H1 (cell line): Measurements from ENCODE around the gene FCRL5. TPM values are rescaled to one million over a fixed set of nuclear protein-coding genes. Genes with fewer than 3 reads are reported as not detected.

ENCODE experiments used
- CTCF ChIA-PET: fragments of 300-600 bp; sonication (Branson Sonifier 250); formaldehyde crosslinking; loops from one replicate; lab custom pipeline; 2021; ENCODE audit not compliant: partially characterized antibody; lab: Charles Lee
- POLR2A ChIA-PET: fragments of 300-600 bp; sonication (Branson Sonifier 250); formaldehyde crosslinking; loops from one replicate; lab custom pipeline; 2021; ENCODE audit warnings: inconsistent platforms; ENCODE audit not compliant: partially characterized antibody; lab: Charles Lee
- DNase-seq, 2 experiments: peaks; one replicate each; pipeline versions ENCODE4 v3.0.0 to v3.0.0-alpha.2; 2010 to 2022; ENCODE audit warnings: low spot score in 2 of 2, low read depth in 1 of 2, mixed read lengths in 1 of 2
- FAIRE-seq: peaks from 2 replicates; lab custom pipeline; 2011; peaks lifted over from hg19 to GRCh38; lab: Jason Lieb, UNC
- H2AFZ ChIP-seq: 2 replicates; pipeline ENCODE4 v1.8.1; 2012; ENCODE audit warnings: low read length, inconsistent platforms
- H2AK5ac ChIP-seq: 2 replicates; pipeline ENCODE4 v1.6.1; 2013; ENCODE audit warnings: low read depth, low read length
- H2BK120ac ChIP-seq: replicated peaks from 2 replicates; pipeline ENCODE3; 2013; ENCODE audit warnings: low read depth, low read length, inconsistent platforms
- H2BK12ac ChIP-seq: 2 replicates; pipeline ENCODE4 v1.6.1; 2013; ENCODE audit warnings: low read depth, low read length
- H2BK15ac ChIP-seq: 2 replicates; pipeline ENCODE4 v1.6.1; 2013; ENCODE audit warnings: low read length
- H2BK20ac ChIP-seq: 2 replicates; pipeline ENCODE4 v1.6.1; 2013; ENCODE audit warnings: low read length
- H2BK5ac ChIP-seq: 2 replicates; pipeline ENCODE4 v1.6.1; 2013; ENCODE audit warnings: low read depth, low read length
- H3K14ac ChIP-seq: 2 replicates; pipeline ENCODE4 v1.6.1; 2013; ENCODE audit warnings: inconsistent platforms; ENCODE audit not compliant: insufficient read length
- H3K18ac ChIP-seq: 2 replicates; pipeline ENCODE4 v1.6.1; 2013; ENCODE audit warnings: low read length; ENCODE audit errors: extremely low read depth
- H3K23ac ChIP-seq: 2 replicates; pipeline ENCODE4 v1.6.1; 2013; ENCODE audit warnings: inconsistent platforms; ENCODE audit not compliant: insufficient read length
- H3K23me2 ChIP-seq: 2 replicates; pipeline ENCODE4 v1.6.1; 2013; ENCODE audit warnings: low read depth, low read length
- H3K27ac ChIP-seq: 2 replicates; pipeline ENCODE4 v1.6.1; 2011; ENCODE audit warnings: low read depth, low read length, inconsistent platforms
- H3K27me3 ChIP-seq, 4 experiments: replicated peaks in 1 of 4; 1 replicate in 1 of 4; 2 replicates in 3 of 4; pipeline versions ENCODE4 v1.6.1 to v1.8.1; 2011 to 2013; ENCODE audit warnings: low read length in 3 of 4, mild to moderate bottlenecking in 3 of 4, inconsistent platforms in 2 of 4, mixed read lengths in 2 of 4, moderate library complexity in 1 of 4; ENCODE audit not compliant: control insufficient read depth in 3 of 4, insufficient read depth in 3 of 4; ENCODE audit errors: extremely low read depth in 1 of 4
- H3K36me3 ChIP-seq, 4 experiments: 2 replicates each; pipeline versions ENCODE4 v1.6.1 to v1.8.1; 2011 to 2013; ENCODE audit warnings: mild to moderate bottlenecking in 4 of 4, low read length in 3 of 4, moderate library complexity in 2 of 4, control low read depth in 1 of 4, inconsistent platforms in 1 of 4; ENCODE audit not compliant: insufficient read depth in 4 of 4, control insufficient read depth in 2 of 4
- H3K4ac ChIP-seq: replicated peaks from 2 replicates; pipeline ENCODE3; 2013; ENCODE audit warnings: low read length, low read depth, mixed read lengths, inconsistent platforms; ENCODE audit not compliant: insufficient read length
- H3K4me1 ChIP-seq, 4 experiments: replicated peaks in 1 of 4; 1 replicate in 1 of 4; 2 replicates in 3 of 4; pipeline versions ENCODE4 v1.6.1 to v1.8.1; 2011 to 2013; ENCODE audit warnings: low read length in 3 of 4, inconsistent platforms in 2 of 4, mixed read lengths in 1 of 4; ENCODE audit not compliant: insufficient read depth in 4 of 4, control insufficient read depth in 3 of 4
- H3K4me2 ChIP-seq, 2 experiments: 2 replicates each; pipeline versions ENCODE4 v1.6.1 to v1.8.1; 2011 to 2013; ENCODE audit warnings: low read depth in 2 of 2, low read length in 2 of 2, control low read depth in 1 of 2, inconsistent platforms in 1 of 2, mild to moderate bottlenecking in 1 of 2; ENCODE audit not compliant: insufficient read depth in 1 of 2
- H3K4me3 ChIP-seq, 4 experiments: fragments of 200-600, 300-600 bp in 1 of 4; sonication (generic), shearing (Covaris generic), sonication (Bioruptor Twin) in 1 of 4; 2 replicates each; pipeline versions ENCODE4 v1.5.1 to v1.8.1; 2011 to 2016; ENCODE audit warnings: low read length in 4 of 4, low read depth in 3 of 4, control low read depth in 2 of 4, inconsistent platforms in 2 of 4, mild to moderate bottlenecking in 2 of 4, mixed read lengths in 1 of 4, moderate library complexity in 1 of 4; ENCODE audit not compliant: insufficient read depth in 2 of 4; ENCODE audit errors: extremely low read depth in 1 of 4
- H3K56ac ChIP-seq: replicated peaks from 2 replicates; pipeline ENCODE3; 2013; ENCODE audit warnings: low read depth, mild to moderate bottlenecking, mixed read lengths, low read length, inconsistent platforms; ENCODE audit not compliant: insufficient read length
- H3K79me1 ChIP-seq: 2 replicates; pipeline ENCODE4 v1.6.1; 2013; ENCODE audit warnings: low read depth, low read length, control low read depth
- H3K79me2 ChIP-seq, 2 experiments: 2 replicates each; pipeline versions ENCODE4 v1.6.1 to v1.8.1; 2012 to 2013; ENCODE audit warnings: low read length in 2 of 2, mild to moderate bottlenecking in 2 of 2, inconsistent platforms in 1 of 2; ENCODE audit not compliant: insufficient read depth in 2 of 2, control insufficient read depth in 1 of 2
- H3K9ac ChIP-seq, 4 experiments: replicated peaks in 1 of 4; 1 replicate in 1 of 4; 2 replicates in 3 of 4; pipeline versions ENCODE4 v1.6.1 to v1.8.1; 2011 to 2013; ENCODE audit warnings: low read depth in 3 of 4, low read length in 3 of 4, control low read depth in 2 of 4, mild to moderate bottlenecking in 2 of 4, moderate library complexity in 2 of 4, inconsistent platforms in 1 of 4; ENCODE audit errors: extremely low read depth in 1 of 4
- H3K9me3 ChIP-seq, 2 experiments: 2 replicates each; pipeline versions ENCODE4 v1.6.1 to v1.8.1; 2012 to 2013; ENCODE audit warnings: mild to moderate bottlenecking in 2 of 2, moderate library complexity in 2 of 2, control low read depth in 1 of 2, inconsistent platforms in 1 of 2, low read depth in 1 of 2, low read length in 1 of 2, mixed read lengths in 1 of 2; ENCODE audit not compliant: insufficient read depth in 2 of 2
- H4K20me1 ChIP-seq, 2 experiments: replicated peaks in 1 of 2; 2 replicates each; pipeline versions ENCODE3 to v1.8.1; 2011 to 2013; ENCODE audit warnings: inconsistent platforms in 2 of 2, low read length in 2 of 2, mild to moderate bottlenecking in 1 of 2; ENCODE audit not compliant: insufficient read depth in 2 of 2, control insufficient read depth in 1 of 2
- H4K5ac ChIP-seq: 2 replicates; pipeline ENCODE4 v1.6.1; 2013; ENCODE audit warnings: low read length, low read depth, mixed read lengths, inconsistent platforms; ENCODE audit not compliant: insufficient read length
- H4K8ac ChIP-seq: 2 replicates; pipeline ENCODE4 v1.8.0; 2013; ENCODE audit warnings: mild to moderate bottlenecking, moderate library complexity, low read length, inconsistent platforms; ENCODE audit not compliant: insufficient read depth; ENCODE audit errors: extremely low read depth
- H4K91ac ChIP-seq: replicated peaks from 2 replicates; pipeline ENCODE3; 2013; ENCODE audit warnings: low read length, mixed read lengths, inconsistent platforms; ENCODE audit not compliant: insufficient read length
- BRCA1 ChIP-seq: IDR thresholded peaks from 2 replicates; pipeline ENCODE4 v1.6.1; 2012; ENCODE audit warnings: low read depth, low read length, improper control_type of control experiment
- CTBP2 ChIP-seq: IDR thresholded peaks from 2 replicates; pipeline ENCODE4 v1.7.0; 2011; ENCODE audit warnings: borderline replicate concordance, mild to moderate bottlenecking, moderate library complexity, mixed read lengths, low read length; ENCODE audit not compliant: insufficient read depth, insufficient read length
- JUN ChIP-seq: IDR thresholded peaks from 2 replicates; pipeline ENCODE4 v1.6.1; 2011; ENCODE audit warnings: low read depth, mild to moderate bottlenecking, improper control_type of control experiment, low read length
- RAD21 ChIP-seq, 2 experiments: IDR thresholded peaks in 1 of 2; conservative IDR thresholded peaks in 1 of 2; 2 replicates each; pipeline ENCODE4 v1.6.1; 2011; ENCODE audit warnings: low read depth in 2 of 2, low read length in 2 of 2, improper control_type of control experiment in 1 of 2, inconsistent platforms in 1 of 2, mild to moderate bottlenecking in 1 of 2, moderate library complexity in 1 of 2
- SIRT6 ChIP-seq: IDR thresholded peaks from one replicate; pipeline ENCODE4 v1.7.1; 2012; ENCODE audit warnings: low read length, inconsistent platforms
- TBP ChIP-seq: IDR thresholded peaks from 2 replicates; pipeline ENCODE4 v1.6.1; 2011; ENCODE audit warnings: low read depth, low read length, improper control_type of control experiment
- WGBS, 2 experiments: shearing (Covaris generic) in 1 of 2; methylation state at CpG; one replicate each; pipeline versions ENCODE4 v1.1.6 to v1.1.7; 2013 to 2015; ENCODE audit warnings: low lambda C conversion rate in 2 of 2, mixed read lengths in 2 of 2, inconsistent platforms in 1 of 2, low coverage in 1 of 2, missing lambda C conversion rate in 1 of 2; ENCODE audit not compliant: insufficient replicate concordance in 2 of 2, insufficient coverage in 1 of 2, insufficient read length in 1 of 2; ENCODE audit errors: extremely low coverage in 1 of 2, missing lambda C conversion rate in 1 of 2; 5-methylcytosine and 5-hydroxymethylcytosine counted together
- polyA plus RNA-seq, 7 experiments: library from polyadenylated mRNA; depleted of rRNA in 3 of 7; stranded (reverse) in 5 of 7; unstranded in 2 of 7; fragments of >200 nt in 5 of 7; fragments of 200-250 nt in 2 of 7; gene quantifications; 1 replicate in 5 of 7; 2 replicates in 1 of 7; 4 replicates in 1 of 7; pipeline versions ENCODE4 v1.2.1 to v1.2.3, GENCODE V29; 2011 to 2013; ENCODE audit warnings: missing spikeins in 2 of 7, mixed read lengths in 2 of 7
- total RNA-seq: library from RNA; stranded (reverse); fragmentation: NEBNext Ultra II Directional; extraction: Animal tissue kit (Norgen Biotek cat#: 25700); gene quantifications from 2 replicates; pipeline ENCODE4 v1.2.1, GENCODE V29; 2021
- TF ChIP-seq, protein P1 (sequence below), 3 experiments: IDR thresholded peaks; 1 replicate in 2 of 3; 2 replicates in 1 of 3; pipeline versions ENCODE4 v1.5.1 to v1.6.1; 2011; ENCODE audit warnings: low read length in 3 of 3, mild to moderate bottlenecking in 3 of 3, inconsistent platforms in 2 of 3, low read depth in 1 of 3, moderate library complexity in 1 of 3; ENCODE audit not compliant: insufficient read depth in 1 of 3; ENCODE audit errors: control extremely low read depth in 1 of 3

The FCRL5 gene
- total and polyA plus RNA-seq, 2 of the 8 experiments (the other 6 are each of a cell fraction or from before 2014, with no cell fraction given): 1.0 to 2.6 TPM

DNA sequence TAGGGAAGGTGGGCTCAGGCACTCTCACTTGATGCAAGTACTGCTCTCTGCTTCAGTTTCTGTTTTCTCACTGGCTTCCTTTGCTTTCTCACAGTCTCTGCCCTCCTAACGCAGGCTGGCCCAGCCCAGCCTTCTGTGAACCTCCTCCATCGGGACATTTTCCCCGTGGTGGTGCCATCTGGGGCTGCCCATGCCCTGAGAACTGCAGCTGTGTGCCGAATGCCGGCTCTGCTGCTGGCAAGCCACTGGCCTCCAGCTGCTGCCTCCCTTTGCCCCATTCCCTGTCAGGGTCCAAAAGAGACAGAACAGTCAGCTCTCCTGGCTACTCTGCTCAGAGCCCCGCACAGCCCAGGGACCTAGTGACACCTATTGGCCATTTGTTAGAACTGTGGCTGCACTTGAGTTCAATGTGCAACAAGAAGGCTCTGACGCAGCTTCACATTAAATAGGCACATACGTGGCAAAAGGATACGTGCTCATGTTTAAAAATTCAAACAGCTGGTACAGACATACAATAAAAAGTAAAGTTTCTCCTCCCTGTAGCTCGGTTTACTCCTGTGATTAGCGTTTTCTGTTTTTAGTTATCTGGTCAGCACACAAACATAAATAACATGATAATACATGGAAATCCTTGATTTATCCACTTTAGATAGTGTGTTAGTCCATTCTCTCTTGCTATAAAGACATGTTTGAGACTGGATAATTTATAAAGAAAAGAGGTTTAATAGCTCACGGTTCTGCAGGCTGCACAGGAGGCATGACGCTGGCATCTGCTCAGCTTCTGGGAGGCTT, 46.6 kb downstream of the FCRL5 start:
- Histone ChIP-seq H3K18ac (no peak overlapping the region), H4K8ac (no peak overlapping the region), H3K36me3 (no peaks in the 10 kb centered on the region), H3K79me2 (no peaks in the 10 kb centered on the region), H3K23me2 (no peaks in the 10 kb centered on the region), H3K4me3 (no peak overlapping the region), H3K56ac (no peak overlapping the region), H3K4me2 (no peak overlapping the region), H2BK15ac (no peak overlapping the region), H2AFZ (0 out of 2 replicates have a peak overlapping the region, but pooled peaks have one; percentile 10), H3K27ac (no peak overlapping the region), H3K23ac (no peak overlapping the region), H3K14ac (no peak overlapping the region), H3K4me1 (no peaks in the 10 kb centered on the region), H2AK5ac (no peak overlapping the region), H4K20me1 (no peaks in the 10 kb centered on the region), H3K79me1 (no peaks in the 10 kb centered on the region), H2BK120ac (no peak overlapping the region), H4K5ac (no peak overlapping the region), H2BK5ac (no peak overlapping the region), H3K9me3 (no peaks in the 10 kb centered on the region), H3K4ac (no peak overlapping the region), H3K9ac (no peak overlapping the region), H2BK12ac (no peak overlapping the region), H4K91ac (no peak overlapping the region), H3K27me3 (no peaks in the 10 kb centered on the region), H2BK20ac (no peak overlapping the region)
- DNase-seq: peak; percentile 34 to 64
- TF ChIP-seq JUN (0 out of 2 replicates have a peak, but pooled peaks have one; percentile 5), TBP (peak; percentile 23; the same call in 1 of the 2 replicates), SIRT6 (no peak), BRCA1 (0 out of 2 replicates have a peak, but pooled peaks have one; percentile 25), RAD21 (IDR thresholded peaks at IDR 0.05 in 1 of 2, conservative IDR thresholded peaks at IDR 0.05 in 1 of 2; ENCODE audit: low read depth in 2 of 2, low read length in 2 of 2) (peak; percentile 79 to 86), CTBP2 (no peak)
- TF ChIP-seq, protein P1, sequence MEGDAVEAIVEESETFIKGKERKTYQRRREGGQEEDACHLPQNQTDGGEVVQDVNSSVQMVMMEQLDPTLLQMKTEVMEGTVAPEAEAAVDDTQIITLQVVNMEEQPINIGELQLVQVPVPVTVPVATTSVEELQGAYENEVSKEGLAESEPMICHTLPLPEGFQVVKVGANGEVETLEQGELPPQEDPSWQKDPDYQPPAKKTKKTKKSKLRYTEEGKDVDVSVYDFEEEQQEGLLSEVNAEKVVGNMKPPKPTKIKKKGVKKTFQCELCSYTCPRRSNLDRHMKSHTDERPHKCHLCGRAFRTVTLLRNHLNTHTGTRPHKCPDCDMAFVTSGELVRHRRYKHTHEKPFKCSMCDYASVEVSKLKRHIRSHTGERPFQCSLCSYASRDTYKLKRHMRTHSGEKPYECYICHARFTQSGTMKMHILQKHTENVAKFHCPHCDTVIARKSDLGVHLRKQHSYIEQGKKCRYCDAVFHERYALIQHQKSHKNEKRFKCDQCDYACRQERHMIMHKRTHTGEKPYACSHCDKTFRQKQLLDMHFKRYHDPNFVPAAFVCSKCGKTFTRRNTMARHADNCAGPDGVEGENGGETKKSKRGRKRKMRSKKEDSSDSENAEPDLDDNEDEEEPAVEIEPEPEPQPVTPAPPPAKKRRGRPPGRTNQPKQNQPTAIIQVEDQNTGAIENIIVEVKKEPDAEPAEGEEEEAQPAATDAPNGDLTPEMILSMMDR (IDR thresholded peaks at IDR 0.05; ENCODE audit: control extremely low read depth in 1 of 3, insufficient read depth in 1 of 3, low read depth in 1 of 3, low read length in 3 of 3): peak; percentile 68 to 91 (median 88)
- CTCF ChIA-PET: interaction anchor here (0.5 to 3.4 kb wide), 39 partner anchors 10 to 332 kb away, joined by 3 to 33 read pairs (median 4); no protein-coding TSS in a partner anchor
- POLR2A ChIA-PET: no interaction called here
- WGBS, 2 experiments: 53% methylated on average over 13 of the region's 13 CpGs; no CpG with 5 or more reads in 1 of the 2 experiments
- FAIRE-seq: peak; percentile 36
